Suprapubic skin (tissue), 4 donors: Measurements from ENCODE around the gene FAH.

Source experiments
- EP300 ChIP-seq: sonication (generic); formaldehyde crosslinking; IDR thresholded peaks from one replicate; pipeline ENCODE4 v1.6.1; 2017; ENCODE audit warnings: antibody characterized with exemption
- POLR2AphosphoS5 ChIP-seq, 3 donors: sonication (generic); formaldehyde crosslinking; IDR thresholded peaks; one replicate each; pipeline ENCODE4 v1.6.1; 2017; ENCODE audit warnings: antibody characterized with exemption in 3 of 3
- TF ChIP-seq, protein P1 (sequence below), 2 donors: fragments of 200-600 bp in 1 of 2; fragments of 450-650 bp in 1 of 2; sonication (generic) in 1 of 2; IDR thresholded peaks; one replicate each; pipeline ENCODE4 v1.5.1; 2016 to 2019; ENCODE audit warnings: antibody characterized with exemption in 2 of 2, mild to moderate bottlenecking in 1 of 2, moderate library complexity in 1 of 2

DNA sequence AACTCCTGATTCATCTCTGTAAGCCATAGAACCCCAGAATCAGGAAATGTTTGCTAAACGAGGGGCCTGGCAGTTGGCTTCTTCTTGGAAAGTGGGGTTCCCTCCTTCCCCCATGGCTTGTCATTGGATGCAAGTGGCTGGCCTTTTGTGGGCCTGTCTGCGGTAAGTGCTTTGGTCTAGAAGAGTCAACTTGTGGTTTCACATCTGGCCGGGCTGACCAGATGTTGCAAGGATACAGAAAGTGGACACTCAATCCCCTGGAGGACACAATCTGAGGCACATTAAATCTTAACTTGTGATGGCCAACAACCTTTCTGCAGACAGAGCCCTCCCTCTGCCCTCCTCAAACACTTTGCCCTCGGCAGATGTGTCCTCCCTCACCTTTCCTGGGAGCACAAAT lies 1.1 kb downstream of the FAH start:
- TF ChIP-seq, protein P1, sequence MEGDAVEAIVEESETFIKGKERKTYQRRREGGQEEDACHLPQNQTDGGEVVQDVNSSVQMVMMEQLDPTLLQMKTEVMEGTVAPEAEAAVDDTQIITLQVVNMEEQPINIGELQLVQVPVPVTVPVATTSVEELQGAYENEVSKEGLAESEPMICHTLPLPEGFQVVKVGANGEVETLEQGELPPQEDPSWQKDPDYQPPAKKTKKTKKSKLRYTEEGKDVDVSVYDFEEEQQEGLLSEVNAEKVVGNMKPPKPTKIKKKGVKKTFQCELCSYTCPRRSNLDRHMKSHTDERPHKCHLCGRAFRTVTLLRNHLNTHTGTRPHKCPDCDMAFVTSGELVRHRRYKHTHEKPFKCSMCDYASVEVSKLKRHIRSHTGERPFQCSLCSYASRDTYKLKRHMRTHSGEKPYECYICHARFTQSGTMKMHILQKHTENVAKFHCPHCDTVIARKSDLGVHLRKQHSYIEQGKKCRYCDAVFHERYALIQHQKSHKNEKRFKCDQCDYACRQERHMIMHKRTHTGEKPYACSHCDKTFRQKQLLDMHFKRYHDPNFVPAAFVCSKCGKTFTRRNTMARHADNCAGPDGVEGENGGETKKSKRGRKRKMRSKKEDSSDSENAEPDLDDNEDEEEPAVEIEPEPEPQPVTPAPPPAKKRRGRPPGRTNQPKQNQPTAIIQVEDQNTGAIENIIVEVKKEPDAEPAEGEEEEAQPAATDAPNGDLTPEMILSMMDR (IDR thresholded peaks at IDR 0.05), result no peak
- no peak for TF ChIP-seq POLR2AphosphoS5 (IDR thresholded peaks at IDR 0.05)
- TF ChIP-seq EP300, result no peak
